ENCODE measurements around the gene OPCML.

OPCML gene

DNA sequence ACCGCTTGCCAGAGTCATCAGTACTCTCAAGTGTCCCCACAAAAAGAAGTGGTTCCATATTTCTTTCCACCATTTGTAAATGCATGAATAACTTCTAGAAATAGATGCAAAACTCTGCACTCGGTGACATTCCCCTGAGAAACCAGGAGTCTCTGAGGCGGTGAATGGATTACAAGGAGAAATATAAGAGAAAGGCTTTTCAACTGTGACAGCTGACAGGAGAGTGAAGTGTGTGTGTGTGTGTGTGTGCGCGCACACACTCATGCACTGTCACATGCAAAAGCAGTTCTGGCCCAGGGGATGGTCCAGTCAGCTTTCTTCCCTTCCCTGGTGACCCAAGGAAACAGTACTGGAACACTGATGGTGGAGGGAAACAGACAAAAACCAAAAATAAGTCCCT is 710.0 kb downstream of the OPCML start:
- DNase-seq, result no peak

DNA sequence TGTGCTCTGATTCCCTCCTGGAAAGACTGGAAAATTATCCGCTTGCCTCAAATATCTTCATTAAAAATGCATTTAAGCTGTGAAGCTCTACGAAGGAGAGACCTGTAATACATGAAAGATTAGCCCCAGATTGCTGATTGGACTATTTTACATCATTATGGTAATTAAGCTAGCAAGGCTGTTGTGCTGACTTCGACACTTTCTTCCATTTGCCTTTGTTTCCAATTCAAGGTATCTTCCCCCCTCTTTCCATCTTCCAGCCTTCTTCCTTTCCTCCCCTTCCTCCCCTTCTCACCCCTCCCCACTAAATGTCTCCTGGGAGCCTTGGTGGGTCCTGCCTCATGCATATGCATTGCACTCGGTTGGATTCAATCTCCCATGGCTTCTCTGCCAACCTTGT is 710.8 kb downstream of the OPCML start:
- no peak for DNase-seq

DNA sequence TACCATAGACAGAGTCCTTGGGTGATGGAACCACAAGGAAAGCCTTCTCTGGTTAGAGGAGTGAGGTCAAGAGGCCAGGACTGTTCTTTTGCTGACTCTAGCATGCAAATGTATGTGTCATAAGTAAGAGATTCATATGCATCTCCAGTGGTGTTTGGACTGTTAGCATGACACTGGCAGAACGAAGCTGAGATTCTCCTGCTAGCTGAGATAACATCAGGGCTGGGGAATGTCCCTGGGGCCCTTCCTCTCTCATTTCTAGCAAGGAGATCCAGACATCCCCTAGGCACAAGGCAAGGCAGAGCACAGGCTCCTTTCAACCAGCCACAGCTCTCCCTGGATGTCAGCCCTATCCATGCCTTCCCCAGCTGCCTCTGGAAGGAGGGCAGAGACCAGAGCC is 711.3 kb downstream of the OPCML start:
- DNase-seq, result no peak

DNA sequence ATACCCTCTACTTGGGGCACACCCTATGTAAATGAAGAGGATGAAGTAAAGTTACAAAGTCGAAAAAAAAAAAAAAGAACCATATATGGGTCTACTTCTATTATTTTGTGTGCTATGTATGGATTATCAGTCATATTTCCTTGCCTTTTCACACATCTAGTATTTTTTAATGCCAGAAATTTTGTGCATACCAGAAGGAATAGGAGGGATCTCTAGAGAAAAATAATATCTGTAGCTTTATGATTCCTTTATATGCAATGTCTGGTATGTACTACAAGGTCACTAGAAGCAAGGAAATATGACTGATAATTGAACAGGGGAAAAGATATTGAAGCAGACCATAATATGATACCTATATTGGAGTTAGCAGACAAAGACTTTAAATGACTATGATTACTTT is 713.4 kb downstream of the OPCML start:
- DNase-seq, result no peak

DNA sequence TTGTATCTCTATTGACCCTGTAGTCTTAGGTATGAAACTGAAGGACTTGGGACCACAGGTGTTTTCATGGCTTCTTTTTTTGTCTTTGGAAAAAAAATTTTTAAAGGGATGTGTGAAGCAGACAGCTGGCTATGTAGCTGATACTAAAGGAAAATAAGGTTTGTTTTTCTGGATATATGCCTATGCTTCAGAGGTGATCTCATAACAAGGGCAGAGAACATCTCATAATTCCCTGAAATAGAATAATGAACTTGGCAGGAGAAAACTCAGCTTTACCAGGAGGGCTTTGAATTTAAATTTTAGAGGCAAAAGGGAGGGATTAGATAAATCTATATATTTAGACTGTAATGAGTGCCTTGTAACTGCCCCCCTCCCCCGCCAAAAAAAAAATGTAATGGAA is 714.9 kb downstream of the OPCML start:
- no peak for DNase-seq

DNA sequence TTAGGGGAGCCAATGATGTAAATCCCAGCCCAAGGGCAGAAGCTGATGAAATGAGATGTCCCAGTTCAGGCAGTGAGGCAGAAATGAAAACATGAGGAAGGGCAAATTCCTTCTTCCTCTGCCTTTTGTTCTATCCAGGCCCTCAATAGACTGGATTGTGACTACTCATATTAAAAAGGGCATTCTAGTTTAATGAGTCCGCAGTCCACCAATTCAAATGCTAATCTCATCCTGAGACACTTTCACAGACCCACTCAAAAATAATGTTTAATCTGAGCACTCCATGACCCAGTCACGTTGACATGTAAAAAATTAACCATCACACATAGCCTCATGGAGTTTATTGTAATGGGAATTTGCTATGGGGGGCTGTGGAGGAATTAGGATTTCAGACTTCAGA is 717.9 kb downstream of the OPCML start:
- DNase-seq, result no peak

DNA sequence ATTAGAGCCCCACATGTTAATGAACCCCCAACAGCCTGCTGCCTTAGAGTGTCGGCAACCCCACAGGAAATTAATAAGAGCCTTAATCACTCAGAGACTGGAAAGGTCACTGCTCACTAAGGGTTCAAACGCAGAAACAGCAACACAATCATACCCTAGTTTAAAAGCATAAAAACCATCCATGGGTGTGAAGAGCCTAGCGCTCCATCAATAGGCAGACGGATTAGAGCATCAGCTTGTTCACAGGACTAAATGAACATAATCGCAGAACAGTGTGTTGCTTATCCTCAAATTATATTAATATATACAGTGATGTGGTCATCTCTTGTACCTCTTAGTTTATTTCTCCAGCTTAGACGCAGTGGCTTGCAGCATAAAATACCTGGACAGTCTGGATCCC is 720.7 kb downstream of the OPCML start:
- no peak for DNase-seq

DNA sequence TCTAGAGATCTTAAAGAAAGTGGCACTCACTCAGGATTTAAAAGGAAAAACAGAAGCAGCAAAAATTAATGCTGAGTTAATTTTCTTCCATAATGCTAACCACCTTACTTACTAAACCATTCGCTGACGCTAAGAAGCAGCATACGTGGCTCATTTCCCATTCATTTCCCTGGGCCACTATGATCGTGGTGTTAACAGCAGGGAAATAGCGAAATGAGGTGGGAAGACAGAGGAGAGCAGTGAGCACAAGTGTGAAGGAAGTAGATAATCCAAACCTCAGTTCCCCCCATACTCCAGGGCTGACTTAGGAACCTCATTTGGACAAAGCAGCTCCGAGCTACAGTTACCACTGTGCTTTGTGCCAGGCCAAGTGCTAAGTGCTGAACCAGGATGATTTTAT is 723.2 kb downstream of the OPCML start:
- DNase-seq, result no peak

DNA sequence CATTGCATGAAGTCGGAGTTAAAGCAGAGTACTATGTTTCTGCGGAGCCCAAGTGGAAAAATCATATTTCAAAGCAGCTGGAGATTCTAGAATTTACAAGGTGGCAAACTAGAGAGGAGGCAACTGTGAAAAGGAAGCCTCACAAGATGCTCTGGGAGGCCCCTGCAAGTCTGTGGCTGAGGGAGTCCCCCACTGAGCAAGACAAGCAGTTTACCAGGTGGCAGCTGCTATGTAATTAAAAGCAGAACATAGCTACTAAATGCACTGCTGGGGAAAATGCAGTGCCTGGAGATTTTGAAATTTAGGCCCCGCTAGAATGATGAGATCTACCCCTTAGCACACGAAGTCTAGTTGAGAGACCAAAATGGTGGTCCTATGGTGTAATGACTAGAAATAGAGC is 728.0 kb downstream of the OPCML start:
- DNase-seq, result no peak

DNA sequence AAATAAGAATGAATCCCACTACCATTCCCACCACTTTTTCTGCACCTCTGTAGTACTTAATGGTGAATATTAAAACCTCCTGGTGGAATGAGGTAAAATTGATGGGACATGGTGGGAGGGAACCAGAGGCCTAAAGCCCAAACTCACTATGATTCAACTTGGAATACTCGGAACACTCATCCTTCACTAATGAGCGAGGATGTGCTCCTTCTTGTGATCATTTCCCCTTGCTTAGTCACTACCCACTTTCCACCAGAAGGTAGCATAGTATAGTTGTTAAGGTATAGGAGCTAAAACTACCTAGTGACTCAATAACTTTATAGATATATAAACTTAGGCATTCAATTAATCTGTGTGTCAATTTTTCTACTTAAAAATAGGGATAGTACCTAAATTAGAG is 728.9 kb downstream of the OPCML start:
- DNase-seq, result no peak

DNA sequence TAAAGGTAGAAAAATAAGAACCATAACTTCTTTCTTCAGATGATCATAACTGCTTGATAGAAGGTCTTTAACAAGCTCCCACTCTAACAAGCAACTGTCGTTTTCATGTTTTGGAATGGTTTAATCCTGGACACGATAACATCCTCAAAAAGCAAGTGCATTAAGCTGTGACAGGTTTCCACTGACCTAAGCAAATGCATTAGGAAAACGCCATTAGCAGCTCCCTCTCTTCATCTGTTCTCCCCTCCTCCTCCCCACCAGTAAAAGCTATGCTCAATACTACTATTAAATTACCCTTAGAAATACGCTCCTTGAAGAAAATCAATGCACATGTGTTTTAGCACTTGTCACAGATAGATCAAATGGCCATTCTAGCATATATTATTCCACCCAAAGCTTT is 729.4 kb downstream of the OPCML start:
- DNase-seq, result no peak

DNA sequence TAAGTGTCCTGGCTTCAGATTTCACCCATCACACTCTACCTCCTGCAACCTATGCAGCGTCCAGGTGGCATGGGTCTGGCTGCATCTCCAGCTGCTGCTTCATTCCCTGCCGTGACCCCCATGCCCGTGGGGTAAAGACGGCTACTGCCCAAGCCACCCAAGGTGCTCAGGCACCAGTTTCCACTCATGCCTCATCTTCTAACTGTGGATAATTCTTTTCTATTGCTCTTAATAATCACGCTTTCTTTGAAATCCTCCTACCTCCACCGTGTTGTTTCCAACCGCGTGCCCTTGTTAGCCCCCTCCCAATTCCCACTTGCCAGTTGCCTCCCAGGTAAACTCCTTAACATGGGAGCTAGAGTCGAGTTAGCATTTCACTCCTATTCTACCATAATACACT is 738.5 kb downstream of the OPCML start:
- DNase-seq, result no peak

DNA sequence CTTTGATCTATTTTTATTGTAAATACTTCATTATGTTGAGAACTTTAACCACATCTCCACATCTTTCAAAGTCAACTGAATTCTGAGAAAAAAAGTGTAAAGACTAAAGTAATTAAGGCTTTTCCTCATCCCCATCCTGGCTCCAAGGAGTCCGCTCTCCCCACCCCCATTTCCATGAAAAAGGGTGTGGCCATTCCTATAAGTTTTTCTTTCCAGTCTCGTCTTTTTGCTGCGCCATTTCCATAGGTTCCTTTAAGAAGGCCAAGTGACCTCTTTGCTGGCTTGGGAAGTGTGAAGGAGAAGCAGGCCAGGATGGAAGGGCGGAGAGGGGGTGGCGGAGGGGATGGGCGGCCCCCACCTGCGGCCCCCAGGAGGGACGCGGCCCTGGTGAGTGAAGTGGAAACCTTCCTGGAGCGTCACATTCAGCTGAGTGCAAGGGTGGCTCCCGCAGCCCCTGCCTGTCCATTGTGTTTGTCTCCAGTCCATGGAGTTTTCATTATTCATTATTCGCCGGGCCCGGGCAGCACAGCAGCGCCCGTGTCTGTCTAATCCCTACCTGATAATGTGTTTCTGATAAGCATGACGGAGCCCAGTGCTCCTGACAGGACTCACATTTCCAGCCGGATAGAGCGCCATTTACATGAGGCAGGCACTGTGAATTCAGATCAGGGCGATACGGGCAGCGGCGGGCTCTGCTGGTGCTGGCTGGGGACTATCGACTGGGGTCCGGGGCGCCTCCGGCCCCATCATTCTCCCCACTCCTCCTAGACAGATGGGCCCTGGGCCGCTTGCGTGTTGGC is 739.8 kb downstream of the OPCML start:
- DNase-seq, result no peak

DNA sequence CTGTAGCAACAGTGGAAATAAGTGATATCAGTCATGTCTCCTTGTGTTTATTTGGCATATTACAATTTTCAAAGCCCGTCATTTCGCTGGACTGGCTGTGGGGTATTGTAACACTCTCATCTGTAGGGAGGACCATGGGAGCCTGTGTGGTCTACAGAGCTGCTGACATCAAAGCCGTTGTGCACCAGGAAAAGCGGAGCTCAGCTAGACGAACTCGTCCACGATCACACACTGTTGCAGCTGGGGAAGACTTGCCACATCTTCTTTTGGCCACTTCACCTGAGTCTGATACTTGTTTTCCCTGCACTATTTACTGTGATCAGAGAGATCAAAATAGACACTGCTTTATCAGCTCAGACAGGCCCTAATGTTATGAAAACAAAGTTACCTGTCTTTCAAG is 741.3 kb downstream of the OPCML start:
- DNase-seq, result no peak

DNA sequence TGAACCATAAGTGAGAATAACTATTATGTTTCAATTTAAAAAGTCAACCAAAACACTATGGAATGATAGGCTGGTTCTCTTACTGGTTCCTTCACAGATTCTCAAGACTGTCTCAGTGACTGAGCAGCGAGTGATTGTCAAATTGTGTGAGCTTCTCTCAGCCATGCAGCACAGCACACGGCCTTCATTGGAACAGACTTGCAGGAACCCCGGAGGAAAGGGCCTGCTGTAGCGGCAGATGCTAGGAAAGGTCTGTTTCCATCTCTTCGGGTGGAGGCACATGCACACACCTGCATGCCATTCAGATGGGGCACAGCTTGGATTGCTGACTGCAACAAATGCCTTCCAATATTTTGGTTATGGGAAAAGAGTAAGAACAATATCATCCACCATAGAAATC is 741.8 kb downstream of the OPCML start:
- DNase-seq, result no peak

DNA sequence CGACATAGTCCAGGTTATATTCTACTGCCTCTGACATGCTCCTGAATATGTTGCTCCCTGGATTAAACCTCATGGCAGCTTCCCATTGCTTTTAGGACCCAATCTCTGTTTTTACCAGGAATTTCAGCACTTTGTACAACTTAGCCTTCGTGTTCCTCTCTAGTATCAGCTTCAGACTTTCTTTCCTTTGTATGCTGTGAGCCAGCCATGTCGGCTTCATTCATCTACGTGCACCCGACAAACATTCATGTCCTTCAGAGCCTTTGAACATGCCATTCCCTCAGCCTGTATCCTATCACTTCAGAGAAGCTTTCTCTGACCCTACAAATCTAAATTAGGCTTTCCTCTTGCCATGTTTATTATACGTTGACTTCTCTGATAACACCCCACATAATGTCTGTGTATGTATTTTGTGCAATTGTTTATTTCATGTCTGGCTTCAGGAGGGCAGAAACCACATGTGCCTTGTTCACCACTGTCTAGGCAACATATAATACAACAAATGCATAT is 743.4 kb downstream of the OPCML start:
- no peak for DNase-seq

DNA sequence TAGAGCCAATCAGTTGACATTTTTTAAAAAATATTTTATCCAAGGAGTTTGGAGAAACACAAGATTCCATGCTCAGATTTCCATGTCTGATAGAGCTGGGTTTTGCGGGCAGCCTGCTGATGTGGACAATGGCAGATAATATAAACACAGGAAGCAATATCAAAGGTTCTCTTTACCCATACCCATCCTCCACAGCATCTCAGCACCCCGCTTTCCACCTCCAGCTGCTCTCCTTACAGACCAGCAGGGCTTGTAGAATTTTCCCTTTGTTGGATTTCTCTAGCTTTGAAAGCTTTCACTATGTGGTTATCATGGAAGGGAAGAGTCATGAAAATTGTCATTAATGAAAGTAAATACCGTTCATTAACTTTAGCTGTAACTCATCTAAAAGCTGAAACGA is 746.4 kb downstream of the OPCML start:
- no peak for DNase-seq

DNA sequence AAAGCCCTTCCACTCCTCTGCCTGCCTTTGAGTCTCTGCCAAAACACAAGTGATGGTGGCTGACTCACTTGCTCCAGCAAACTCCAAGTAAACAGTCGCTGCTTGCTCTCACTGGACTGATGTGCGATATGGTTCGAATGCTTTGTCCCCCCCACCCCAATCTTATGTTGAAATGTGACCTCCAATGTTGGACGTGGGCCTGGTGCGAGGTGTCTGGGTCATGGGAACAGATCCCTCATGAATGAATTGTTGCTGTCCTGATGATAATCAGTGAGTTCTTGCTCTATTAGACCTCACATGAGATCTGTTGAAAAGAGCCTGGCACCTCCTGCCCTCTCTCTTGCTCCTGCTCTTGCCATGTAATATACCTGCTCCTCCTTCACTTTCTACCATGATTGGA is 747.9 kb downstream of the OPCML start:
- DNase-seq, result no peak

DNA sequence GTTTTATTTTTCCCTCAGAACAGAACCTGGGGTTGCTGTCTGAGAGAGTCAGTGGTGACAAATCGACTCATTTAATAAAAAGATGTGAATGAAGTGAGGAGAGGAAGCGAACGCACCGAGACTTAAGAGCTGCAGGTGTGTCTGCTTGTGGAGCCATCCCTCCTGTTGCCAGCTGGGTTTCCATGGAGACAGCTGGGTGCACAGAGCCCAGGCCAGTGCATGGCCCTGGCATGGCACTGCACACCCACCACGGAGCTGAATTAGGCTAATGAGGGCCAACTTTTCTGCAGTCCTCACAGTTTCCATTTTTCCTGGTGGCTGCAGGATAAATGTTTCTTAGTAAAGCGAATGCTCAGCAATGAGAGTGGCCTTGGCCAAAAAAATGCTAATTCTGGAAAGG is 750.2 kb downstream of the OPCML start:
- no peak for DNase-seq

DNA sequence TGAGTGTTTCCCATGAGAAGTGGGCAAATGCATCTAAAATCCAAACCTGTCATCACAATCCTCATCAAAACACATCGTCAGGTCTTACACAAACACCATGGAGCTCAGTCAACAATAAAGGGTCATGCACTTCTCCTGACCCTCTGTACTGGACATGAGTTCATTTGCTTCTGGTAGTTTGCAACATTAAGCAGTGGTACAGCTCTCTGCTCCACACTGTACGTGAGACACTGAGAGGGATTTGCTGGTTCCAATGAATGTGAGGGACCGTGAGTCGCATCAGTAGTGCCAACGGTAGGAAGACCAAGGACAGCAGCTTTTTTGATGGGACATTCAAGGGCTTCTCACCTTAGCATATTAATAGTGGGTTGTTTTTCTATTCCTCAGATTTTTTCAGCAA is 752.3 kb downstream of the OPCML start:
- no peak for DNase-seq

DNA sequence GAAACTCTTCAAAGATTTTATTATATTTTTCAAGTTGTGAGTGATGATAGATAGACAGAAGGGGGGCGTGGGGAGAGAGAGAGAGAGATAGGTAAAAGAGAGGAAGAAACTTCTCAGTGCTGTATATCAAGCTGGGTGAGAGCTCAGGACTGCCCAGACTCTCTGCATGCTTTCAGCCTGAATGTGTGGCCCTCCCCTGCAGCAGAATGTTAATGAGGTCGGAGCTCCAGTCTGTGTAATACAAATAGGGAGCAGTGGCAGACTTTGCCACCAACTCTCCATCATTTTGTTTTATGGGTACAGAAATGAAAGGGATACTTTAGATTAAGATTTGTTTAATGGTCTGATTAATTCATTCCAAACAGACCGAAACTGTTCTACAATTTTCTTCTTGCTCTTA is 752.8 kb downstream of the OPCML start:
- DNase-seq, result no peak

DNA sequence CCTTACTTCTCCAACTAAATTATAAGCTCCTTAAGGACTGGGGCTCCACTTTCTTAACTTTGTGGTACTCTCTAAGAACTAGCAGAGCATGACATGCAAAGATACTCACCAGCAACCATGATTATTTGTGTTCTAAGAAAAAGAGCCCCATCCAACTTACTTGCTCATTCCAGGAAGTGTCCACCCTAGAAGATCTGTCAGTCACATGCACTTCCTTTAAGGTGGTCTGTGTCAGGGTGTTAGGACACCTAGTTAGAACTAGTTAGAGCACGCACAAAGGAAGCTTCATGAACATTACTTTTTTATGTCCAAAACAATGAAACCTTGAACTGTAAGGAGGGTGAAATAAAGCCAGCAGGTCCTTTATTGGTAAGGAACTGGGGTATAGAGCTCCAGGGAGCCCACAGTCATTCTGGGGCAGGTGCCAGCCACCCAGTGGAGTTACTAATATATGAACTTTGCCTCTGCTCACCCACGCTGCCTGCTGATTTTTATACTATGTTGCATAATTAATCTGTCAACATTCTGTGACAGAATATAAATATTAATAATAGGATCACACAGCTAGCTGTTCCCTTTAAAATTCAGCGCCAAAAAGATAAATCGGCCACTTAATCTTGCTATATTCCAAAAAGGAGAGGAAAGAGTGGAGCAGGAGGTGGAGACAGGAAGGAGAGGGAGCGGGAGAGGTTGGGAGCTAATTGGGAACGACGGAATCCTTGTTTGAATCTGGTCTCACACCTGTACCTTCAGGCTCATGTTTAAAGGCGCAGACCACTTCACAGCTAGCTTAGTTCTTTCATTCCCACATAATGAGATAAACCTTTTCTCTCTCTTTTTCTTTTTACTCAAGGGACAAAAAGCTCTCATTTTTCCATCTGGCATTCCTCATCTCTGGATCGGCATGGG is 755.0 kb downstream of the OPCML start:
- DNase-seq, result no peak

DNA sequence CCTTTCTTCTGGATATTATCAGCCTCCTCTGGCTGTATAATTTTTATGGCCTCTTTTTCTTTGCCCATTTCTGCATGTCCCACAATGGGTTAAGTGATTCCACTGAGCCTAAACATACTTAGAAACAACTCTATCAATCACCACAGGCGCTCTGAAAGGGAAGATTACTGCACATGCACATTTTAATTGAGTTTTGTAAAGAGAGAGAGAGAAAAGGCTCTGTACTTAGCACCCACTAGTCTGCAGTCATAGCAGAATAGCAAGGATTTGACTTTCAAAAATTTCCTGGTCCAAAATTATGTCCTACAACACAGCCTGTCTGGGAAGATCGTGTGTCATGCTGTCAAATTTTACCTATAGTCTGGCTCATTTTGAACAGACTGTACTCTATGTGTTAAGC is 758.5 kb downstream of the OPCML start:
- DNase-seq, result no peak
